Lower leg skin (tissue), 4 donors: ENCODE measurements around the gene OAS1. TPM values are rescaled to one million over a fixed set of nuclear protein-coding genes. Genes with fewer than 3 reads are reported as not detected.
"Not testable (repeated sequence)": the region's sequence is repeated elsewhere in the genome, so short reads cannot be mapped to it uniquely, and the experiment has no call there.

Source experiments
- DNase-seq, 2 donors: peaks; one replicate each; pipeline ENCODE4 v3.0.0-alpha.2; 2019; ENCODE audit warnings: low spot score in 2 of 2
- H3K4me3 ChIP-seq: fragments of 200-600 bp; sonication (generic); 2 replicates; pipeline ENCODE4 v1.5.1; 2017; ENCODE audit warnings: mild to moderate bottlenecking, low read depth; ENCODE audit not compliant: poor library complexity, severe bottlenecking
- CTCF ChIP-seq, 3 donors: fragments of 450-650 bp; IDR thresholded peaks; one replicate each; pipeline ENCODE4 v1.5.1; 2016; ENCODE audit warnings: antibody characterized with exemption in 3 of 3, mild to moderate bottlenecking in 3 of 3, moderate library complexity in 2 of 3
- POLR2A ChIP-seq, 2 donors: fragments of 450-650 bp; IDR thresholded peaks; one replicate each; pipeline ENCODE4 v1.6.1; 2016 to 2017; ENCODE audit warnings: antibody characterized with exemption in 2 of 2, mild to moderate bottlenecking in 1 of 2, moderate library complexity in 1 of 2
- WGBS, 2 donors: methylation state at CpG; one replicate each; pipeline ENCODE4 v1.1.5; 2018; 5-methylcytosine and 5-hydroxymethylcytosine counted together
- intact Hi-C: fragments of 100-400 bp; cut with DNase I; formaldehyde crosslinking; loops from one replicate; pipeline ENCODE4 v1.15.0; 2023; ENCODE audit warnings: low total_unique reads
- total RNA-seq, 4 donors: library from RNA; depleted of rRNA; stranded (reverse); fragments of >200 nt; gene quantifications; one replicate each; pipeline ENCODE4 v1.1.0, GENCODE V29; 2016

The OAS1 gene
- total RNA-seq, 4 donors from 2014 or later: 16.2 to 25.2 (median 23.2) TPM

GRCh38 chr12:112908548-112908947, 1.8 kb downstream of the OAS1 start:
- no peak overlapping the region for H3K4me3 ChIP-seq
- 74% methylated on average over 12 of the region's 12 CpGs for WGBS, 2 donors
- DNase-seq: no peak
- intact Hi-C loops: no loop called here
- TF ChIP-seq POLR2A (IDR thresholded peaks at IDR 0.05) (no peak), CTCF (IDR thresholded peaks at IDR 0.05) (no peak)

- WGBS, 2 donors: 96 to 98% methylated on average over 4 of the region's 4 CpGs
- H3K4me3 ChIP-seq: no peak overlapping the region
- TF ChIP-seq POLR2A (IDR thresholded peaks at IDR 0.05): no peak
- no peak for TF ChIP-seq CTCF (IDR thresholded peaks at IDR 0.05)
- DNase-seq: no peak
- intact Hi-C loops: no loop called here
These were observed 2.9 kb downstream of the OAS1 start for GRCh38 chr12:112909693-112910092.

- 95 to 100% methylated on average over 1 of the region's 1 CpG for WGBS, 2 donors
- intact Hi-C loops: no loop called here
- H3K4me3 ChIP-seq: no peak overlapping the region
- no peak for TF ChIP-seq CTCF (IDR thresholded peaks at IDR 0.05)
- no peak for TF ChIP-seq POLR2A (IDR thresholded peaks at IDR 0.05)
- no peak for DNase-seq
These were observed 6.4 kb downstream of the OAS1 start for GRCh38 chr12:112913038-112913688.

GRCh38 chr12:112913888-112914287, 7.1 kb downstream of the OAS1 start:
- intact Hi-C loops: not testable (repeated sequence)

GRCh38 chr12:112916270-112916669, 9.5 kb downstream of the OAS1 start:
- no peak for DNase-seq
- no peak overlapping the region for H3K4me3 ChIP-seq
- TF ChIP-seq POLR2A (IDR thresholded peaks at IDR 0.05) (no peak), CTCF (IDR thresholded peaks at IDR 0.05) (no peak)
- intact Hi-C loops: no loop called here
- WGBS, 2 donors: 57 to 63% methylated on average over 5 of the region's 5 CpGs

More at GRCh38 chr12:112913888-112914287, 7.1 kb downstream of the OAS1 start:
- 98 to 100% methylated on average over 2 of the region's 2 CpGs for WGBS, 2 donors
- not testable (repeated sequence) for DNase-seq, H3K4me3 ChIP-seq

- intact Hi-C loops: no loop called here
- 88 to 90% methylated on average over 6 of the region's 6 CpGs for WGBS, 2 donors
- TF ChIP-seq CTCF (IDR thresholded peaks at IDR 0.05) (no peak), POLR2A (IDR thresholded peaks at IDR 0.05) (no peak)
- no peak overlapping the region for H3K4me3 ChIP-seq
- no peak for DNase-seq
These were observed 12.4 kb downstream of the OAS1 start for GRCh38 chr12:112919121-112919520.
